WTC11 (cell line): ENCODE data around the gene POC5. TPM values are rescaled to one million over a fixed set of nuclear protein-coding genes. Genes with fewer than 3 reads are reported as not detected.

Source experiments
- ATAC-seq: fragments of 200-7000 bp; cut with Tn5 transposase; 2 replicates; pipeline ENCODE4 v1.10.0; 2021; ENCODE audit warnings: mild to moderate bottlenecking, moderate library complexity
- CTCF ChIA-PET: fragments of 300-600 bp; sonication (Branson Sonifier 250); formaldehyde crosslinking; loops from one replicate; lab custom pipeline; 2021; ENCODE audit warnings: antibody characterized with exemption; lab: Charles Lee
- POLR2A ChIA-PET: fragments of 350-600 bp; sonication (Branson Sonifier 250); formaldehyde crosslinking; loops from one replicate; lab custom pipeline; 2021; ENCODE audit warnings: antibody characterized with exemption; lab: Charles Lee
- DNase-seq: peaks from one replicate; pipeline ENCODE4 v3.0.0; 2021; ENCODE audit warnings: low spot score
- H3K27ac Mint-ChIP-seq: 2 replicates; pipeline ENCODE4 v1.8.0; 2021; ENCODE audit warnings: mixed read lengths
- H3K27me3 Mint-ChIP-seq: 2 replicates; pipeline ENCODE4 v1.8.0; 2021; ENCODE audit warnings: low read depth, mild to moderate bottlenecking, moderate library complexity, mixed read lengths
- H3K36me3 Mint-ChIP-seq: 2 replicates; pipeline ENCODE4 v1.8.0; 2021; ENCODE audit warnings: mixed read lengths
- H3K4me1 Mint-ChIP-seq: 2 replicates; pipeline ENCODE4 v1.8.0; 2022; ENCODE audit warnings: mixed read lengths
- H3K4me3 Mint-ChIP-seq: 2 replicates; pipeline ENCODE4 v1.8.0; 2021; ENCODE audit warnings: mild to moderate bottlenecking, moderate library complexity, mixed read lengths
- H3K9me3 Mint-ChIP-seq: 2 replicates; pipeline ENCODE4 v1.8.0; 2021; ENCODE audit warnings: mixed read lengths
- AR ChIP-seq: fragments of 250-450 bp; sonication (Bioruptor Pico); IDR thresholded peaks from 2 replicates; pipeline ENCODE4 v1.9.0; 2021; ENCODE audit warnings: mild to moderate bottlenecking
- ATF1 ChIP-seq: sonication (generic); formaldehyde crosslinking; IDR thresholded peaks from 2 replicates; pipeline ENCODE4 v1.8.1; 2023; ENCODE audit warnings: mild to moderate bottlenecking, moderate library complexity, missing genetic modification reagents
- CREM ChIP-seq: sonication (generic); formaldehyde crosslinking; IDR thresholded peaks from 2 replicates; pipeline ENCODE4 v1.8.1; 2022; ENCODE audit warnings: mild to moderate bottlenecking, missing genetic modification reagents, moderate library complexity
- GABPB1 ChIP-seq: sonication (generic); formaldehyde crosslinking; IDR thresholded peaks from 2 replicates; pipeline ENCODE4 v1.8.1; 2023; ENCODE audit warnings: mild to moderate bottlenecking, missing genetic modification reagents
- GTF2I ChIP-seq: fragments of 250-450 bp; sonication (Bioruptor Pico); conservative IDR thresholded peaks from 2 replicates; pipeline ENCODE4 v1.4.0; 2021; ENCODE audit warnings: mild to moderate bottlenecking
- JAZF1 ChIP-seq: fragments of 250-450 bp; sonication (Bioruptor Pico); IDR thresholded peaks from 2 replicates; pipeline ENCODE4 v1.9.0; 2021; ENCODE audit warnings: moderate library complexity, mild to moderate bottlenecking, inconsistent platforms
- JUN ChIP-seq: sonication (generic); formaldehyde crosslinking; IDR thresholded peaks from 2 replicates; pipeline ENCODE4 v1.8.0; 2023; ENCODE audit warnings: mild to moderate bottlenecking, missing genetic modification reagents
- MXD4 ChIP-seq: fragments of 250-450 bp; sonication (Bioruptor Pico); IDR thresholded peaks from 2 replicates; pipeline ENCODE4 v1.8.0; 2021; ENCODE audit warnings: mild to moderate bottlenecking, moderate library complexity, borderline replicate concordance
- MYBL2 ChIP-seq: sonication (generic); formaldehyde crosslinking; IDR thresholded peaks from 2 replicates; pipeline ENCODE4 v1.8.1; 2023; ENCODE audit warnings: mild to moderate bottlenecking, moderate library complexity, missing genetic modification reagents
- NFYB ChIP-seq: sonication (generic); formaldehyde crosslinking; conservative IDR thresholded peaks from 2 replicates; pipeline ENCODE4 v1.8.0; 2022; ENCODE audit warnings: low read depth, missing genetic modification reagents
- NR1H2 ChIP-seq: sonication (generic); formaldehyde crosslinking; IDR thresholded peaks from 2 replicates; pipeline ENCODE4 v1.9.0; 2021; ENCODE audit warnings: mild to moderate bottlenecking, moderate library complexity, missing genetic modification reagents
- NR3C1 ChIP-seq: sonication (generic); formaldehyde crosslinking; conservative IDR thresholded peaks from 2 replicates; pipeline ENCODE4 v1.8.1; 2023; ENCODE audit warnings: low read depth, mild to moderate bottlenecking, missing genetic modification reagents
- OVOL2 ChIP-seq: fragments of 250-450 bp; sonication (Bioruptor Pico); IDR thresholded peaks from 2 replicates; pipeline ENCODE4 v1.9.0; 2021; ENCODE audit warnings: mild to moderate bottlenecking, borderline replicate concordance
- TEAD4 ChIP-seq: sonication (generic); formaldehyde crosslinking; IDR thresholded peaks from 2 replicates; pipeline ENCODE4 v1.8.0; 2022; ENCODE audit warnings: mild to moderate bottlenecking, missing genetic modification reagents
- USF2 ChIP-seq: sonication (generic); formaldehyde crosslinking; IDR thresholded peaks from 2 replicates; pipeline ENCODE4 v1.8.1; 2023; ENCODE audit warnings: mild to moderate bottlenecking, missing genetic modification reagents, moderate library complexity
- ZNF281 ChIP-seq: sonication (generic); formaldehyde crosslinking; IDR thresholded peaks from 2 replicates; pipeline ENCODE4 v1.8.0; 2023; ENCODE audit warnings: mild to moderate bottlenecking, missing genetic modification reagents
- ZNF671 ChIP-seq: fragments of 250-450 bp; sonication (Bioruptor Pico); IDR thresholded peaks from 2 replicates; pipeline ENCODE4 v1.8.0; 2021; ENCODE audit warnings: mild to moderate bottlenecking
- total RNA-seq: library from RNA; stranded (reverse); gene quantifications from 3 replicates; pipeline ENCODE4 v1.2.3, GENCODE V29; 2021
- TF ChIP-seq, protein P1 (sequence below): fragments of 200-600 bp; IDR thresholded peaks from 2 replicates; pipeline ENCODE4 v1.8.0; 2022; ENCODE audit warnings: antibody characterized with exemption
- TF ChIP-seq, protein P2 (sequence below): fragments of 250-450 bp; sonication (Bioruptor Pico); IDR thresholded peaks from 2 replicates; pipeline ENCODE4 v1.9.0; 2021; ENCODE audit warnings: moderate library complexity, mild to moderate bottlenecking, inconsistent platforms, borderline replicate concordance

POC5 gene
- total RNA-seq, 1 experiment from 2014 or later = 13.4 TPM

DNA sequence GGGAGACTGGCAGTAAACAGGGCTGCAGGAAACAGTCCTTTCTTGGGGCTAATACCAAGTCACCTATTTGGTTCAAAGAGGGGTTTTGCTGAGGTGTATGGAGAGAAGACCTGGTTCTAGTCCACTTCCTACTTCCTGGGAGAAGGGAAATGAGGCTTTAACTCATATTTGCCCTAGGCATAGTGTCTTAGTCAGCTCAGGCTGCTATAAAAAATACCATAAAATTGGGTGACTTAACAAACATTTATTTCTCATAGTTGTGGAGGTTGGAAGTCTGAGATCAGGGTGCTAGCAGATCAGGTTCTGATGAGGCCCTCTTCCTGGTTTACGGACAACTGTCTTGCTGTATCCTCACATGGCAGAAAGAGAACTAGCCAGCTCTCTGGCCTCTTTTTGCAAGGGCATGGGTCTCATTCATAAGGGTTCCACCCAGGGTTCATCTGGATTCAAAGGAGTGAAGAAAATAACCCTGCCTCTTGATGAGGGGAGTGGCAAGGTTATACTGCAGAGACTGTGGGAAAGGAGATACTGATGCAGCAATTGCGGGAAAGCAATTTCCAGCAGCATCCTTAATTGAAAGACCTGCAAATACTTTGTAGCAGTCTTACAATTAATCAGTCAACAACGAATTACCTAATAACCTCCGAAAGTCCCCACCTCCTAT lies 65.5 kb downstream of the POC5 start (continued):
- no peak for TF ChIP-seq USF2 (CRISPR knock-in tag)

GRCh38 chr5:75648712-75649111 lies 68.5 kb downstream of the POC5 start:
- no peak for ATAC-seq
- TF ChIP-seq AR (CRISPR knock-in tag) = no peak
- no peak for TF ChIP-seq GABPB1
- TF ChIP-seq NR1H2 (CRISPR knock-in tag) = no peak
- TF ChIP-seq NR3C1 (CRISPR knock-in tag) = no peak
- TF ChIP-seq TEAD4 (CRISPR knock-in tag) = no peak
- TF ChIP-seq MXD4 = no peak
- no peak for TF ChIP-seq GTF2I
- no peak for TF ChIP-seq JAZF1
- no peak for TF ChIP-seq OVOL2 (CRISPR knock-in tag)
- TF ChIP-seq NFYB (CRISPR knock-in tag) = no peak
- no peak for TF ChIP-seq ZNF671 (CRISPR knock-in tag)
- TF ChIP-seq ATF1 (CRISPR knock-in tag) = no peak
- TF ChIP-seq, protein P1, sequence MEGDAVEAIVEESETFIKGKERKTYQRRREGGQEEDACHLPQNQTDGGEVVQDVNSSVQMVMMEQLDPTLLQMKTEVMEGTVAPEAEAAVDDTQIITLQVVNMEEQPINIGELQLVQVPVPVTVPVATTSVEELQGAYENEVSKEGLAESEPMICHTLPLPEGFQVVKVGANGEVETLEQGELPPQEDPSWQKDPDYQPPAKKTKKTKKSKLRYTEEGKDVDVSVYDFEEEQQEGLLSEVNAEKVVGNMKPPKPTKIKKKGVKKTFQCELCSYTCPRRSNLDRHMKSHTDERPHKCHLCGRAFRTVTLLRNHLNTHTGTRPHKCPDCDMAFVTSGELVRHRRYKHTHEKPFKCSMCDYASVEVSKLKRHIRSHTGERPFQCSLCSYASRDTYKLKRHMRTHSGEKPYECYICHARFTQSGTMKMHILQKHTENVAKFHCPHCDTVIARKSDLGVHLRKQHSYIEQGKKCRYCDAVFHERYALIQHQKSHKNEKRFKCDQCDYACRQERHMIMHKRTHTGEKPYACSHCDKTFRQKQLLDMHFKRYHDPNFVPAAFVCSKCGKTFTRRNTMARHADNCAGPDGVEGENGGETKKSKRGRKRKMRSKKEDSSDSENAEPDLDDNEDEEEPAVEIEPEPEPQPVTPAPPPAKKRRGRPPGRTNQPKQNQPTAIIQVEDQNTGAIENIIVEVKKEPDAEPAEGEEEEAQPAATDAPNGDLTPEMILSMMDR = no peak
- TF ChIP-seq JUN (CRISPR knock-in tag) = no peak
- no peak for TF ChIP-seq MYBL2 (CRISPR knock-in tag)
- TF ChIP-seq, protein P2, sequence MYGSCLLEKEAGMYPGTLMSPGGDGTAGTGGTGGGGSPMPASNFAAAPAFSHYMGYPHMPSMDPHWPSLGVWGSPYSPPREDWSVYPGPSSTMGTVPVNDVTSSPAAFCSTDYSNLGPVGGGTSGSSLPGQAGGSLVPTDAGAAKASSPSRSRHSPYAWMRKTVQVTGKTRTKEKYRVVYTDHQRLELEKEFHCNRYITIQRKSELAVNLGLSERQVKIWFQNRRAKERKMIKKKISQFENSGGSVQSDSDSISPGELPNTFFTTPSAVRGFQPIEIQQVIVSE (CRISPR knock-in tag) = no peak
- no peak for TF ChIP-seq ZNF281 (CRISPR knock-in tag)
- TF ChIP-seq CREM (CRISPR knock-in tag) = no peak
- DNase-seq = no peak
- POLR2A ChIA-PET = no interaction called here
- H3K4me3 Mint-ChIP-seq = no peak overlapping the region
- no peak overlapping the region for H3K27ac Mint-ChIP-seq
- CTCF ChIA-PET = no interaction called here
- H3K36me3 Mint-ChIP-seq = peaks cover 3% of the 10 kb centered on the region
- peaks cover 6% of the 10 kb centered on the region for H3K9me3 Mint-ChIP-seq
- H3K4me1 Mint-ChIP-seq = peaks cover 2% of the 10 kb centered on the region
- no peaks in the 10 kb centered on the region; the same call in 1 of the 2 replicates for H3K27me3 Mint-ChIP-seq
